GM10266 (cell line): ENCODE data around the gene KLRB1.

Source experiments
- DNase-seq: peaks from one replicate; pipeline ENCODE4 v3.0.0; 2012; ENCODE audit errors: extremely low spot score
- TF ChIP-seq, protein P1 (sequence below): IDR thresholded peaks from 2 replicates; pipeline ENCODE4 v1.5.1; 2012; ENCODE audit warnings: mild to moderate bottlenecking, low read depth; ENCODE audit not compliant: control insufficient read depth, insufficient read depth; ENCODE audit errors: missing control alignments

KLRB1 gene

DNA sequence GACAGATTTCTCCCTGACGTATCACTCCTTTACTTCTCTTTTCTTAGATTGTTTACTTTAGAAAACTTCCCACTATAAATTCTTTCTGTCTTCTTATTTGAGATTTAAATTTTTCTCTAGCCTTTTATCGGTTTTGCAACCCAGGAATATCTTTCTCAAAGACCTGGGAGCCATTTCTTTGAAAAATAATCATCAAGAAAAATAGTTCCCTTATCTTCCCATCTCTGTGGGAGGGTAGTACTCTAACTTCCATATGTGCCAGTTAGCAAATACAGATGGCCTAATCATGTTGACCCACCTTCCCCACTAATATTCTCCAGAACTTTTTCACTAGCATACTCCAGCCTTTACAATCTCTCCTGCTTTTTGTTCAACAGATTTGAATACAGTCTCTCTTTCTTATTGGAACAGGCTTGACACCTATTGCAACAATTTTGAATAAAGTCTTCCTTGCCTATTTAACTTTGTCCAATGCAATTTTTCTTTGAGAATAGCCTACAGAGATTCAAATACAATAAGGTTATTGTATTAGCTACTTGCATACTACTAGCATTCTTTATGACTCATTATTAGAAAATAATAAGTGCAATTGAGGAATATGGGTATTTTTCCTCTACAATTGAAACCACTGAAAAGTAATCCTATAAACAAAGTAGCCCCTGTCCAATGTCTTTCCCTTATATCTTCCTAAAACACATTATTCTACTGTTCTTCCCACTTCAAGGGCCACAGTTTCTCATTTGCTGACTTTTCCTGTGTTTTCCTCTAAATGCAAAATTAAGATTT is 27.4 kb upstream of the KLRB1 start:
- no peak for DNase-seq
- TF ChIP-seq, protein P1, sequence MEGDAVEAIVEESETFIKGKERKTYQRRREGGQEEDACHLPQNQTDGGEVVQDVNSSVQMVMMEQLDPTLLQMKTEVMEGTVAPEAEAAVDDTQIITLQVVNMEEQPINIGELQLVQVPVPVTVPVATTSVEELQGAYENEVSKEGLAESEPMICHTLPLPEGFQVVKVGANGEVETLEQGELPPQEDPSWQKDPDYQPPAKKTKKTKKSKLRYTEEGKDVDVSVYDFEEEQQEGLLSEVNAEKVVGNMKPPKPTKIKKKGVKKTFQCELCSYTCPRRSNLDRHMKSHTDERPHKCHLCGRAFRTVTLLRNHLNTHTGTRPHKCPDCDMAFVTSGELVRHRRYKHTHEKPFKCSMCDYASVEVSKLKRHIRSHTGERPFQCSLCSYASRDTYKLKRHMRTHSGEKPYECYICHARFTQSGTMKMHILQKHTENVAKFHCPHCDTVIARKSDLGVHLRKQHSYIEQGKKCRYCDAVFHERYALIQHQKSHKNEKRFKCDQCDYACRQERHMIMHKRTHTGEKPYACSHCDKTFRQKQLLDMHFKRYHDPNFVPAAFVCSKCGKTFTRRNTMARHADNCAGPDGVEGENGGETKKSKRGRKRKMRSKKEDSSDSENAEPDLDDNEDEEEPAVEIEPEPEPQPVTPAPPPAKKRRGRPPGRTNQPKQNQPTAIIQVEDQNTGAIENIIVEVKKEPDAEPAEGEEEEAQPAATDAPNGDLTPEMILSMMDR = no peak

DNA sequence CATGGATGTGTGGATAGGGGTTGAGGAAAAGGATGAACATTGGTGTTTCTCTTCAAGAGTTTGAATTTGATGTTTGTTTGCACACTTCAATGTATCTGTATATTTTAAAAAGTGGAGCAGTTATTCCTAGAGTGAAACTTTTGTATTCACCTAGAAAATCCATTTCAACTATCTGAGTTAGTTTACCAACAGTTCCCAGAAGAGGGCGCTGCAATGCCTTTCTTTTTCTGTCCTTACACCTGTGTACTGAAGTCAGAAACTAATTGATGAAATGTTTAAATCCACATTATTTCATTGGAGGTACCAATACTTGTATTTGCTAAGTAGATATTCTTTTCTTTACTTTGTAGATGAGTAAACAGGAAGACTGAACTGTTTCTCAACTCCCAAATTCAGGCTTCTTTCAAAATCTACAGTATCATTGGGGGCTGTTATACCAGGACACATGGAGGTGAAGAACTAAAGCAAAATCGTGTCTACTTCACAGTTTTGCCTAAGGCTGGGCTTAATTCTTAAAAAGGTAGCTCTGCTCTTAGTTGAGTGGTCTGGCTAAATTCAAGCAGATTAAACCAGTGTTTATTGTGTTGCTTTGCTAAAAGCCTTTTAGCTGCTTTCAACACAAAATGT is 26.6 kb upstream of the KLRB1 start:
- peak; percentile 47 for DNase-seq
- TF ChIP-seq, protein P1 = peak; percentile 70

DNA sequence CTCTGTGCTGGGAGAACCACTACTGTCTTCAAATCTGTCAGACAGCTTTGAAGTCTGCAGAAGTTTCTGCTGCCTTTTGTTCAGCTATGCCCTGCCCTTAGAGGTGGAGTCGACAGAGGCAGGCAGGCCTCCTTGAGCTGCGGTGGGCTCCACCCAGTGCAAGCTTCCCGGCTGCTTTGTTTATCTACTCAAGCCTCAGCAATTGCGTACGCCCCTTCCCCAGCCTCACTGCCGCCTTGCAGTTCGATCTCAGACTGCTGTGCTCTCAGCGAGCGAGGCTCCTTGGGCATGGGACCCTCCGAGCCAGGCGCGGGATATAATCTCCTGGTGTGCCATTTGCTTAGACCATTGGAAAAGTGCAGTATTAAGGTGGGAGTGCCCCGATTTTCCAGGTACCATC is 25.1 kb upstream of the KLRB1 start:
- no peak for DNase-seq
- TF ChIP-seq, protein P1 = no peak

DNA sequence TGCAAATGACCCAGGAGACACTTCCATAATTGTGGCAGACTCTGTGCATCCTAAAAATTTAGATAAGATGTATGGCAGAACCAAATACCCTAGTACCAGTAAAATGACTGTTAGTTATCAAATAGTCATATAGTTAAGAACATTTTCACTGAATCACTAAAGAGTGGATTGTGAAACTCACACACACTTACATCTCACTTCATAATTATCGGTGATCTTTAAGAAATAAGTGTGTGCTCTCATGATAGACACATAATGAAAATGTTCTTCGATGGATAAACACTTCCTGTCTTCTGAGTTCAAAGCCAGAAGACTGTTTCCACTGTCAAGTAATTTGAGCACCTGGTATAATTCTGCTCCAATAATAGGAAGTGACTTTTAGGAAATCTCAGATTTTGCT is 19.1 kb upstream of the KLRB1 start:
- no peak for DNase-seq
- TF ChIP-seq, protein P1 = no peak

DNA sequence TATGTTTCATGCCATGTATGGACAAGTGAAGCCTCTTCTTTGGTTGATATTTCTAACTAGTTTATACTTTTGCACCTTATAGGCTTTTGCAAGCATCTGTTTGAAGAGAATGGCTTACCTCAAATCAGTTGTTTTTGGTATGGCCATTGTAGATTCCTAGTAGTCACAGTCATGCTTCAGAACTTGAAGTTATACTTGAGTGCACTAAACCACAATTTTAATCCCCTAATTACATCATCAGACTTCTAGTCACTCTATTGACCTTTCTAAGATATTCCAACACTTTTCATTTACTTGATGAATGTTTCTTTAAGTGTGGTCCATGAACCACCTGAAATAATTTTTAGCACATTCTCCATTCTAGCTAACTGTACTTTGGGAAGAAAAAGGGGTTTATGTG is 18.6 kb upstream of the KLRB1 start:
- no peak for DNase-seq
- TF ChIP-seq, protein P1 = no peak

DNA sequence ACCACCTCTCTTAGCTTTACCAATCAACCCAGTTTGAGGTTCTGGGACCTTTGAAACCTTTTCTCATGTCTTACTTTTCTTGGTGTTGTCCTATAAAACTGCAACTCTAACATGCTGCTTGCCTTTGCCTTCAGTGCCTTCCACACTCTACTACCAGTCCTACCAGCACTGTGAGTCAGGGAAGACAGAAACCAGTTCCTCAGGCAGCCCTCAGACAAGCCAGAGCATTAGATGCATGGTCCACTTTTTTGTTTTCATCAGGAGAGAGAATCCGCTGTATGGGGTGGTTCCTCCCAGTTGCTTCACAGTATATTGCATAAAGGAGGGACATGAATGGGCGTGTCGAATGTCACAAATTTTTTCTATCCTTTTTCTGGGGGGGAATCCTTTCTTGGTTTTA is 17.3 kb upstream of the KLRB1 start:
- TF ChIP-seq, protein P1 = no peak
- DNase-seq = no peak
